SK-N-SH (cell line): ENCODE data around the gene RGS7.

Source experiments
- CHD2 ChIP-seq: fragments of 150-350 bp; IDR thresholded peaks from 2 replicates; pipeline ENCODE4 v1.6.1; 2018; ENCODE audit warnings: low read length; ENCODE audit not compliant: partially characterized antibody
- EP300 ChIP-seq, 2 experiments: IDR thresholded peaks; 2 replicates each; pipeline versions ENCODE4 v1.4.0 to v1.6.1; 2012; ENCODE audit warnings: borderline replicate concordance in 1 of 2, low read depth in 1 of 2, low read length in 1 of 2
- NFIC ChIP-seq: IDR thresholded peaks from 2 replicates; pipeline ENCODE4 v1.4.0; 2012; ENCODE audit warnings: borderline replicate concordance
- SIN3A ChIP-seq: IDR thresholded peaks from 2 replicates; pipeline ENCODE4 v1.6.1; 2012; ENCODE audit warnings: low read depth, mild to moderate bottlenecking, low read length, moderate library complexity, borderline replicate concordance
- YY1 ChIP-seq: IDR thresholded peaks from 2 replicates; pipeline ENCODE4 v1.4.0; 2012; ENCODE audit warnings: low read depth, mild to moderate bottlenecking
- TF ChIP-seq, protein P1 (sequence below): fragments of 200-600 bp; sonication (generic); IDR thresholded peaks from 2 replicates; pipeline ENCODE4 v1.6.1; 2017; ENCODE audit warnings: antibody characterized with exemption, mild to moderate bottlenecking, moderate library complexity

DNA sequence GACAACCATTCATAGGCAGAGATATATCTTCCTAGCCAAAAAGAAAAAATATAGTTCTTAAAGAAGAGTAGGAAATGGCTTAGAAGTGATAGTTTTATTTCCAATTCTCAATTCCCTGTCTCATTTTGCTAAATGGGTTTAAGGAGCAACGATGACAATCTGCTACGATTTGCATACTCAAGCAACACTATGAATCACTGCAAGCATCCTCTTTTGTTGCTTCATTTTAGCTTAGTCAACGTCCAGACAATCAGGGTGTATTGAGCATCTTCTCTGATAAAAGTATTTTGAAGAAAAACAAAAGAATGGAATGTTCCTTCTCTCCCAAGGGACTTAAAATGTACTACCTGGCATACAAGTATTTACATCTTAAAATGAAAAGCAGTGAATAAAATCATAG, 80.6 kb downstream of the RGS7 start:
- TF ChIP-seq, protein P1, sequence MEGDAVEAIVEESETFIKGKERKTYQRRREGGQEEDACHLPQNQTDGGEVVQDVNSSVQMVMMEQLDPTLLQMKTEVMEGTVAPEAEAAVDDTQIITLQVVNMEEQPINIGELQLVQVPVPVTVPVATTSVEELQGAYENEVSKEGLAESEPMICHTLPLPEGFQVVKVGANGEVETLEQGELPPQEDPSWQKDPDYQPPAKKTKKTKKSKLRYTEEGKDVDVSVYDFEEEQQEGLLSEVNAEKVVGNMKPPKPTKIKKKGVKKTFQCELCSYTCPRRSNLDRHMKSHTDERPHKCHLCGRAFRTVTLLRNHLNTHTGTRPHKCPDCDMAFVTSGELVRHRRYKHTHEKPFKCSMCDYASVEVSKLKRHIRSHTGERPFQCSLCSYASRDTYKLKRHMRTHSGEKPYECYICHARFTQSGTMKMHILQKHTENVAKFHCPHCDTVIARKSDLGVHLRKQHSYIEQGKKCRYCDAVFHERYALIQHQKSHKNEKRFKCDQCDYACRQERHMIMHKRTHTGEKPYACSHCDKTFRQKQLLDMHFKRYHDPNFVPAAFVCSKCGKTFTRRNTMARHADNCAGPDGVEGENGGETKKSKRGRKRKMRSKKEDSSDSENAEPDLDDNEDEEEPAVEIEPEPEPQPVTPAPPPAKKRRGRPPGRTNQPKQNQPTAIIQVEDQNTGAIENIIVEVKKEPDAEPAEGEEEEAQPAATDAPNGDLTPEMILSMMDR, result no peak
- TF ChIP-seq CHD2 (no peak), YY1 (no peak), NFIC (no peak), SIN3A (no peak), EP300 (IDR thresholded peaks at IDR 0.05; ENCODE audit: borderline replicate concordance in 1 of 2, low read depth in 1 of 2, low read length in 1 of 2) (no peak)
